C4-2B (cell line): Measurements from ENCODE around the gene SNX15.

Experiments
- ZFX ChIP-seq: fragments of 450-650 bp; IDR thresholded peaks from 2 replicates; pipeline ENCODE4 v1.6.1; 2017
- TF ChIP-seq, protein P1 (sequence below): fragments of 450-650 bp; conservative IDR thresholded peaks from 2 replicates; pipeline ENCODE4 v1.5.1; 2017; ENCODE audit warnings: mild to moderate bottlenecking

- TF ChIP-seq, protein P1, sequence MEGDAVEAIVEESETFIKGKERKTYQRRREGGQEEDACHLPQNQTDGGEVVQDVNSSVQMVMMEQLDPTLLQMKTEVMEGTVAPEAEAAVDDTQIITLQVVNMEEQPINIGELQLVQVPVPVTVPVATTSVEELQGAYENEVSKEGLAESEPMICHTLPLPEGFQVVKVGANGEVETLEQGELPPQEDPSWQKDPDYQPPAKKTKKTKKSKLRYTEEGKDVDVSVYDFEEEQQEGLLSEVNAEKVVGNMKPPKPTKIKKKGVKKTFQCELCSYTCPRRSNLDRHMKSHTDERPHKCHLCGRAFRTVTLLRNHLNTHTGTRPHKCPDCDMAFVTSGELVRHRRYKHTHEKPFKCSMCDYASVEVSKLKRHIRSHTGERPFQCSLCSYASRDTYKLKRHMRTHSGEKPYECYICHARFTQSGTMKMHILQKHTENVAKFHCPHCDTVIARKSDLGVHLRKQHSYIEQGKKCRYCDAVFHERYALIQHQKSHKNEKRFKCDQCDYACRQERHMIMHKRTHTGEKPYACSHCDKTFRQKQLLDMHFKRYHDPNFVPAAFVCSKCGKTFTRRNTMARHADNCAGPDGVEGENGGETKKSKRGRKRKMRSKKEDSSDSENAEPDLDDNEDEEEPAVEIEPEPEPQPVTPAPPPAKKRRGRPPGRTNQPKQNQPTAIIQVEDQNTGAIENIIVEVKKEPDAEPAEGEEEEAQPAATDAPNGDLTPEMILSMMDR, result no peak
- TF ChIP-seq ZFX, result no peak
These were observed 28.4 kb upstream of the SNX15 start for GRCh38 chr11:64998690-64999431.
